ENCODE results near the gene NDUFB4. TPM values are rescaled to one million over a fixed set of nuclear protein-coding genes. Genes with fewer than 3 reads are reported as not detected.

NDUFB4 gene
- total RNA-seq, 4 donors from 2014 or later, result 46.9 to 128 (median 87.8) TPM

DNA sequence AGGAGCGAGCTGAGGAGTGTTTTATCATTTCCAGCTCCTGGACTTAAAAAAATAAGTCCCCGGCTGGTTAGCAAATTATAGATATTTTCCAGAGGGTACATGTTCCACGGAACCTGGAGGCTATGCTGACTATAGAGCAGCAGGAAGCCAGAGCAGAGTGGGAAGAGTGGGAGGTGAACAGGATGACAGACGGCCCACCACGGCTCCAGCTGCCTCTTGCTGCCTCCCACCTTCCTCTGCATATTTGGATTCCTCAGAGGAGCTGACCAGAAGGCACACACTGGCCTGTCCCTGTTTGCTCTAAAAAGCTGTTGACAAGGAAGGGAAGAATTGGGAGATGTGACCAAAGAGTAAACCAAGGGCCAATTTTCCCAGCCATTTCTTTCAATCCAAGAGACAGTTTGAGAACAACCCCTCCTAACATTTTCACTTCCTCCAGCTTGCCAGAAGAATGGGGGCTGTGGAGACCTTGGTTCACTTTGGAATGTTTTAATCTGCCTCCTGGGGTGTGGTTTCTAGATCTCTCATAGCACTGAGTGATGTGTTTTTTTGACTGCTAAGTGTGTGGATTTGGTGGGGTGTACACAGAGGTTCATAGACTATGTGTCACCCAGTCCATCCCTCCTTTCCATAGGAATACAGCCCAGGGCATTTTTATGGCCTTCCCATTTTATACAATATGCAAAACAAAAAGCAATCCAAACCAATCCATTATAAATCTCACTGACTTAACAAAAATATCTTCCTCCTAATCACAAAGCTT is 49.1 kb downstream of the NDUFB4 start:
- TF ChIP-seq CTCF (IDR thresholded peaks at IDR 0.05; ENCODE audit: low read depth), result no peak

GRCh38 chr3:120646771-120647432 is 50.8 kb downstream of the NDUFB4 start:
- TF ChIP-seq CTCF (IDR thresholded peaks at IDR 0.05; ENCODE audit: low read depth), result no peak

GRCh38 chr3:120648290-120648689 is 52.2 kb downstream of the NDUFB4 start:
- TF ChIP-seq CTCF (IDR thresholded peaks at IDR 0.05; ENCODE audit: low read depth), result no peak

- no peak for TF ChIP-seq CTCF (IDR thresholded peaks at IDR 0.05; ENCODE audit: low read depth)
Measured at GRCh38 chr3:120649830-120650233, 53.7 kb downstream of the NDUFB4 start.

DNA sequence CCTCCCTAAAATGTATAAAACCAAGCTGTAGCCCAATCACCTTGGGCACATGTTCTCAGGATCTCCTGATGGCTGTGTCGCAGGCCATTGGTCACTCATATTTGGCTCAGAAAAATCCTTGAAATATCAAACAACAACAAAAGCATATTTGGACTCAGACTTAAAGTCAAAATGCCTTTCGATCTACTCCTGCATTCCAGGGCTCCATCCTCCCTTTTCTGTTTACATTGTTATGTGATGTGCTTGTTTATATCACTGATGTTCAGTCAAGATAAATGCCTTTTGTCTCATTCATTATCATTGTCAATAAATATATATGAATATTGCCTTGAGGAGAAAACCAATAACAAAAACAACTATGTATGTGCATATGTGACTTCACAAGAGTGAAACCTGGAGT is 54.2 kb downstream of the NDUFB4 start:
- TF ChIP-seq CTCF (IDR thresholded peaks at IDR 0.05; ENCODE audit: low read depth), result no peak

Other genes with a start within 250 kb of the NDUFB4 start
- 10 to 100 TPM; 32.0 to 45.8 (median 38.0) TPM for gene LRRC58, start 247.0 kb upstream of the NDUFB4 start, total RNA-seq
- gene FSTL1, start 145.3 kb upstream of the NDUFB4 start, total RNA-seq, result 1,000 to 10,000 TPM in 2 of 4 donors, 100 to 1,000 TPM in 2; 595 to 1,299 (median 897) TPM
- gene HGD, start 85.9 kb downstream of the NDUFB4 start, total RNA-seq, result 1 to 10 TPM in 1 of 4 donors, under 1 TPM in 1, not detected in 2; 0.68 to 2.0 TPM
- gene RABL3, start 146.2 kb downstream of the NDUFB4 start, total RNA-seq, result 10 to 100 TPM; 19.8 to 31.8 (median 26.6) TPM
- 10 to 100 TPM; 10.2 to 16.0 (median 12.1) TPM for gene GTF2E1, start 146.4 kb downstream of the NDUFB4 start, total RNA-seq

All from subcutaneous adipose tissue (tissue), 4 donors.